Activated CD4-positive, alpha-beta T cell treated with anti-CD3 and anti-CD28 coated beads, Interleukin-10, Interleukin-2, amounts not matched to agents 100 ng/mL and 50 ng/mL, durations not matched to agents 16 hours and 8 hours (primary cell): ENCODE measurements around the gene CCDC86.

Experiments used
- DNase-seq: peaks from one replicate; pipeline ENCODE4 v3.0.0-alpha.2; 2020

Gene CCDC86

GRCh38 chr11:60899046-60899936 lies 57.4 kb downstream of the CCDC86 start:
- peak; percentile 59 for DNase-seq

DNA sequence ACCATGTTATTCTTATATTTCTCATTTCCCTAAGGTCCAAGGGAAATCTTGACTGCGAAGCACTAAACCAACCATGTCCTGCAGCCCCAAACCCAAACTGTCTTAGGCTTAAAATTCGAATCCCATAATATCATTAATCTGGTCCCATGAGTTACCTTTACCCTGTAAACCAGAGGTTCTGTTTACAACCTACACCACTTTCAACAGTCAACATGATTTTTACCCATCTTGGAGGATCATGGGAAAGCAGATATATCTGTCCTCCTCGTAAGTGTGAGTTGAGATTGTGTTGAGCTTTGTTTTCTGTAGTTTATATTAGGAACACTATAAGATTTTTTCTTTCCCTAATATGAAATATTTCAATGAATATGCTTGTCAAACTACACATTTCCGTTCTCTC lies 58.1 kb downstream of the CCDC86 start:
- DNase-seq = no peak
